Gastrocnemius medialis (tissue), 4 donors: ENCODE measurements around the gene COX20. TPM values are rescaled to one million over a fixed set of nuclear protein-coding genes. Genes with fewer than 3 reads are reported as not detected.

Experiments used
- ATAC-seq, 2 donors: fragments of 150-250 bp; one replicate each; pipeline ENCODE4 v1.9.1; 2016
- DNase-seq, 2 donors: peaks; one replicate each; pipeline ENCODE4 v3.0.0-alpha.2; 2019
- H3K27ac ChIP-seq, 4 donors: fragments of 200-600 bp; sonication (generic); 1 replicate in 1 of 4; 2 replicates in 3 of 4; pipeline ENCODE4 v1.5.1; 2016 to 2018; ENCODE audit warnings: mild to moderate bottlenecking in 2 of 4, moderate library complexity in 1 of 4
- H3K27me3 ChIP-seq, 3 donors: fragments of 200-600 bp; sonication (generic) in 2 of 3; 1 replicate in 1 of 3; 2 replicates in 2 of 3; pipeline versions ENCODE4 v1.5.1 to v1.6.0; 2016 to 2019; ENCODE audit warnings: mild to moderate bottlenecking in 1 of 3, moderate library complexity in 1 of 3
- H3K36me3 ChIP-seq, 2 donors: fragments of 200-600 bp; sonication (generic) in 1 of 2; one replicate each; pipeline ENCODE4 v1.5.1; 2017 to 2018
- H3K4me1 ChIP-seq, 2 donors: fragments of 200-600 bp; sonication (generic) in 1 of 2; one replicate each; pipeline ENCODE4 v1.5.1; 2016 to 2017; ENCODE audit warnings: mild to moderate bottlenecking in 2 of 2
- H3K4me3 ChIP-seq, 4 donors: fragments of 200-600 bp; sonication (generic) in 3 of 4; 1 replicate in 1 of 4; 2 replicates in 3 of 4; pipeline ENCODE4 v1.5.1; 2016 to 2019; ENCODE audit warnings: mild to moderate bottlenecking in 2 of 4
- H3K9me3 ChIP-seq, 3 donors: fragments of 200-600 bp; sonication (generic) in 2 of 3; 1 replicate in 1 of 3; 2 replicates in 2 of 3; pipeline ENCODE4 v1.5.1; 2016 to 2019
- POLR2A ChIP-seq, 2 donors: fragments of 450-650 bp; IDR thresholded peaks; one replicate each; pipeline ENCODE4 v1.6.1; 2017; ENCODE audit warnings: antibody characterized with exemption in 2 of 2, mild to moderate bottlenecking in 2 of 2, moderate library complexity in 2 of 2
- in situ Hi-C, 4 donors: fragments of 200-750 bp; cut with MboI; loops; one replicate each; pipeline versions ENCODE4 v1.15.0 to v1.8.0; 2017; ENCODE audit warnings: low sequenced_read_pairs in 4 of 4
- intact Hi-C: fragments of 100-400 bp; cut with DNase I; formaldehyde crosslinking; loops from one replicate; pipeline ENCODE4 v1.15.1; 2023; ENCODE audit warnings: low total_unique reads
- total RNA-seq, 4 donors: library from RNA; depleted of rRNA; stranded (reverse); fragments of >200 nt; gene quantifications; one replicate each; pipeline versions ENCODE4 v1.1.0 to v1.2.3, GENCODE V29; 2016
- TF ChIP-seq, protein P1 (sequence below), 5 experiments: fragments of 450-650 bp in 3 of 5; fragments of 200-600 bp in 2 of 5; sonication (generic) in 2 of 5; IDR thresholded peaks in 4 of 5; conservative IDR thresholded peaks in 1 of 5; 1 replicate in 4 of 5; 2 replicates in 1 of 5; pipeline ENCODE4 v1.5.1; 2016 to 2019; ENCODE audit warnings: antibody characterized with exemption in 5 of 5, mild to moderate bottlenecking in 3 of 5, moderate library complexity in 3 of 5

COX20 gene
- total RNA-seq, 4 donors from 2014 or later: 22.7 to 72.0 (median 35.4) TPM

DNA sequence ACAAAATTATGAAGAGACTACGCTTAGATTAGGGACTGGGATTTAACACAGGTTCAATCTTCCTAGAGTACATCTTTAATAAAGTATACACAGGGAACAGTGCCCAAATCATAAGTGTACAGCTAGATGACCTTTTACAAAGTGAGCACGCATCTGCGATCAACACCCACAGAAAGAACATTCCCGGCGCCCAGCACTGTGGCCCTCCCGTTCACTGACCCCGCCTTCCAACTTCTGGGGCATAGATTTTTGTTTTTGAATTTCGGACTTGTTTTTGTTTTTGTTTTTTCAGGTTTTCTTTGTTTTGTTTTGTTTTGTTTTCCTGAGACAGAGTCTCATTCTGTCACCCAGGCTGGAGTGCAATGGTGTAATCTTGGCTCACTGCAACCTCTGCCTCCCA is 30.6 kb upstream of the COX20 start:
- no peak for TF ChIP-seq POLR2A (IDR thresholded peaks at IDR 0.05)
- TF ChIP-seq, protein P1, sequence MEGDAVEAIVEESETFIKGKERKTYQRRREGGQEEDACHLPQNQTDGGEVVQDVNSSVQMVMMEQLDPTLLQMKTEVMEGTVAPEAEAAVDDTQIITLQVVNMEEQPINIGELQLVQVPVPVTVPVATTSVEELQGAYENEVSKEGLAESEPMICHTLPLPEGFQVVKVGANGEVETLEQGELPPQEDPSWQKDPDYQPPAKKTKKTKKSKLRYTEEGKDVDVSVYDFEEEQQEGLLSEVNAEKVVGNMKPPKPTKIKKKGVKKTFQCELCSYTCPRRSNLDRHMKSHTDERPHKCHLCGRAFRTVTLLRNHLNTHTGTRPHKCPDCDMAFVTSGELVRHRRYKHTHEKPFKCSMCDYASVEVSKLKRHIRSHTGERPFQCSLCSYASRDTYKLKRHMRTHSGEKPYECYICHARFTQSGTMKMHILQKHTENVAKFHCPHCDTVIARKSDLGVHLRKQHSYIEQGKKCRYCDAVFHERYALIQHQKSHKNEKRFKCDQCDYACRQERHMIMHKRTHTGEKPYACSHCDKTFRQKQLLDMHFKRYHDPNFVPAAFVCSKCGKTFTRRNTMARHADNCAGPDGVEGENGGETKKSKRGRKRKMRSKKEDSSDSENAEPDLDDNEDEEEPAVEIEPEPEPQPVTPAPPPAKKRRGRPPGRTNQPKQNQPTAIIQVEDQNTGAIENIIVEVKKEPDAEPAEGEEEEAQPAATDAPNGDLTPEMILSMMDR (IDR thresholded peaks at IDR 0.05 in 4 of 5, conservative IDR thresholded peaks at IDR 0.05 in 1 of 5): no peak
- Histone ChIP-seq H3K27me3 (no peaks in the 10 kb centered on the region), H3K27ac (no peak overlapping the region), H3K4me3 (no peak overlapping the region), H3K4me1 (no peaks in the 10 kb centered on the region), H3K9me3 (no peaks in the 10 kb centered on the region), H3K36me3 (no peaks in the 10 kb centered on the region)
- DNase-seq (no peak), ATAC-seq (no peak)
- intact Hi-C loops (no loop called here), in situ Hi-C loops (loop anchor here (5.0 to 10.0 kb wide), 2 partner anchors 237 to 240 kb away; no protein-coding TSS in a partner anchor)

DNA sequence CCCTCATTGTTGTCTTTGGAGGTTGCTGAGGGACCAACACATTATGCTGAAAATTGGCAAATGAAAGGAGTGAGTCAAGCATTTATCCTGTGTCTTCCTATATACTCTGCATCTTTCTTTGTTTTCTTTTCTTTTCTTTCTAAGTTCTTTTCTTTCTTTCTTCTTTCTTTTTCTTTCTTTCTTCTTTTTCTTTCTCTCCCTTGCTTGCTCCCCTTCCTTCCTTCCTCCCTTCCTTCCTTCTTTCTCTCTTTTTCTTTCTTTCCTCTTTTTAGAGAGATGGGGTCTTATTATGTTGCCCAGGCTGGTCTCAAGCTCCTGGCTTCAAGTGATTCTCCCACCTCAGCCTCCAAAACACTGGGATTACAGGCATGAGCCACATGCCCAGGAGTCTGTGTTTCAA is 28.3 kb upstream of the COX20 start:
- in situ Hi-C loops (loop anchor here in 1 of 4 donors (10.0 kb wide), 1 partner anchor 238 kb away; no protein-coding TSS in a partner anchor), intact Hi-C loops (no loop called here)
- Histone ChIP-seq H3K36me3 (no peaks in the 10 kb centered on the region), H3K4me3 (no peak overlapping the region), H3K9me3 (no peaks in the 10 kb centered on the region), H3K27me3 (no peaks in the 10 kb centered on the region), H3K27ac (no peak overlapping the region), H3K4me1 (no peaks in the 10 kb centered on the region)
- ATAC-seq (no peak), DNase-seq (no peak)
- TF ChIP-seq, protein P1 (IDR thresholded peaks at IDR 0.05 in 4 of 5, conservative IDR thresholded peaks at IDR 0.05 in 1 of 5): no peak
- TF ChIP-seq POLR2A (IDR thresholded peaks at IDR 0.05): no peak

DNA sequence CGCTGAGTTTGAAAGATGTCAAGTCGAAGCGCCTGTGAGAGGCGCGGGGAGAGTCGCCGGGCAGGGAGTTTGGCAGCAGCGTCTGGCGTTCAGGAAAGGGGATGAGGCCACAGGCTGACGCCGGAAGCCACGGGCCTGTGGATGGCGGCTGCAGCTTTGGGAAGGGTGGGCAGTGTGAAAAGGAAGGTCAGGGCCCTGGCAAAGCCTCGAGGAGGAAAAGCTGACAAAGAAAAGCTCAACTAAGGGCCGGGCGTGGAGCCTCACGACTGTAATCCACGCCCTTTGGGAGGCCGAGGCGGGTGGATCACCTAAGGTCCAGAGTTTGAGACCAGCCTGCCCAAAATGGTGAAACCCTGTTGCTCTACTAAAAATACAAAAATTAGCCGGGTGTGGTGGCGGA is 25.2 kb upstream of the COX20 start:
- H3K4me3 ChIP-seq: no peak overlapping the region
- DNase-seq (no peak), ATAC-seq (no peak)
- H3K4me1 ChIP-seq: no peaks in the 10 kb centered on the region
- in situ Hi-C loops: no loop called here
- no peaks in the 10 kb centered on the region for H3K36me3 ChIP-seq
- intact Hi-C loops: no loop called here
- peaks cover 0 to 7% (median 0%) of the 10 kb centered on the region in 3 donors for H3K27me3 ChIP-seq
- H3K27ac ChIP-seq: no peak overlapping the region
- TF ChIP-seq, protein P1 (IDR thresholded peaks at IDR 0.05 in 4 of 5, conservative IDR thresholded peaks at IDR 0.05 in 1 of 5): no peak
- no peak for TF ChIP-seq POLR2A (IDR thresholded peaks at IDR 0.05)
- H3K9me3 ChIP-seq: no peaks in the 10 kb centered on the region

DNA sequence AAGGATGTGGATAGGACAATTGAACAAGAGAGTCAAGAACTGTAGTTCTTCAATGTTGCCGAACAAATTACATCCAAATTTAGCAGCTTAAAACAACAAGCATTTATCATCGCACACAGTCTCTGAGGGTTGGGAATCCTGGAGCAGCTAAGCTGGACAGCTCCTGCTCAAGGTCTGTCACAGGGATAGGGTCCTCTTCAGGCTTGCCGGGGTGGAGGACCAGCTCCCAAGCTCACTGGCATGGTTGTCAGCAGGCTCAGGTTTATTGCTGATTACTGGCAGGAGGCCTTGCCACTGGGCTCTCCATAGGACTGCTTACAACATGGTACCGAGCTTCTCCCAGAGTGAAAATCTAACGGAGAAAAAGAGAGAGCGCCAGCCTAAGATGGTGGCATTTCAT is 22.1 kb upstream of the COX20 start:
- no peaks in the 10 kb centered on the region for H3K36me3 ChIP-seq
- in situ Hi-C loops: no loop called here
- no peak for TF ChIP-seq POLR2A (IDR thresholded peaks at IDR 0.05)
- H3K9me3 ChIP-seq: no peaks in the 10 kb centered on the region
- peaks cover 0 to 7% (median 0%) of the 10 kb centered on the region in 3 donors for H3K27me3 ChIP-seq
- H3K4me3 ChIP-seq: no peak overlapping the region
- H3K4me1 ChIP-seq: no peaks in the 10 kb centered on the region
- DNase-seq (no peak), ATAC-seq (no peak)
- H3K27ac ChIP-seq: no peak overlapping the region
- intact Hi-C loops: no loop called here

DNA sequence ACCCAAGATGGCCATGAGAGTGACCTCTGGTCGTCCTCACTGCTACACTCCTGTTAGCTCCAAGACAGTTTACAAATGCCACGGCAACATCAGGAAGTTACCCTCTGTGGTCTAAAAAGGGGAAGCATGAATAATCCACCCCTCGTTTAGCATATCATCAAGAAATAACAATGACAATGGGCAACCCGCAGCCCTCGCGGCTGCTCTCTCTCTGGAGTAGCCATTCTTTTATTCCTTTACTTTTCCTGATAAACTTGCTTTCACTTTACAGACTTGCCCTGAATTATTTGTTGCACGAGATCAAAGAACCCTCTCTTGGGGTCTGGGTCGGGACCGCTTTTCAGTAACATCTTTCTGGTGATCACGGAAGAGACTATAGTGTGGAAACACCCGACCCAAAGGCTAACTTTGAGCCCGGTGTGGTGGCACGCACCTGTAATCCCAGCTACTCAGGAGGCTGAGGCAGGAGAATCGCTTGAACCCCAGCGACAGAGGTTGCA is 19.8 kb upstream of the COX20 start:
- H3K36me3 ChIP-seq: no peaks in the 10 kb centered on the region
- DNase-seq (no peak), ATAC-seq (no peak)
- H3K27ac ChIP-seq: no peak overlapping the region
- no peak overlapping the region for H3K4me3 ChIP-seq
- in situ Hi-C loops: no loop called here
- TF ChIP-seq, protein P1 (IDR thresholded peaks at IDR 0.05 in 4 of 5, conservative IDR thresholded peaks at IDR 0.05 in 1 of 5): no peak
- no peak for TF ChIP-seq POLR2A (IDR thresholded peaks at IDR 0.05)
- H3K27me3 ChIP-seq: peaks cover 0 to 7% (median 0%) of the 10 kb centered on the region in 3 donors
- no peaks in the 10 kb centered on the region for H3K9me3 ChIP-seq
- H3K4me1 ChIP-seq: no peaks in the 10 kb centered on the region
- intact Hi-C loops: no loop called here
